Measurements from ENCODE around the gene SLC22A1.

SLC22A1 gene

DNA sequence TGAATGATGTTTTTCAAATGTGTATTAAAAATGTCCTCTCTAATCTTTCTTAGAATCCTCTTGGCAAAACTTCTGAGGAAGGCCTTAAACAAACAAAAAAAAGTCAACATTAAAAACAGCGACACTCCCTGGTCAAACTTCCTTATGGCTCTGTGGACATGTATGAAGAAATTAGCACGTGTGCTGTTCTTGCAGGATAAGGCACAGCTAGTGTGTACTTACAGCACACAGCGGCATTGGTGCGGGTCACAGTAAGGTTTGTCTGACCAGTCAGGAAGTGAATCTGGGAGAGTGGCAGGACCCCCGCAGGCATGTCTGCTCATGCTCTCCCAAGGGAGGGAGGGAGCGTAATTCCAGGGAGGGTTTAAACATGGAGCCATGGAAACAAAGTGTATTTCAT is 38.8 kb downstream of the SLC22A1 start (continued):
- TF ChIP-seq WT1 (tag by site-specific recombination; IDR thresholded peaks at IDR 0.05) (no peak), MYNN (tag by site-specific recombination; IDR thresholded peaks at IDR 0.05; ENCODE audit: borderline replicate concordance) (no peak), ZNF391 (tag by site-specific recombination; IDR thresholded peaks at IDR 0.05; ENCODE audit: borderline replicate concordance, low read depth) (no peak), ZNF146 (tag by site-specific recombination; IDR thresholded peaks at IDR 0.05) (no peak), BCL11B (tag by site-specific recombination; IDR thresholded peaks at IDR 0.05; ENCODE audit: low read depth) (no peak)
- TF ChIP-seq, protein P1, sequence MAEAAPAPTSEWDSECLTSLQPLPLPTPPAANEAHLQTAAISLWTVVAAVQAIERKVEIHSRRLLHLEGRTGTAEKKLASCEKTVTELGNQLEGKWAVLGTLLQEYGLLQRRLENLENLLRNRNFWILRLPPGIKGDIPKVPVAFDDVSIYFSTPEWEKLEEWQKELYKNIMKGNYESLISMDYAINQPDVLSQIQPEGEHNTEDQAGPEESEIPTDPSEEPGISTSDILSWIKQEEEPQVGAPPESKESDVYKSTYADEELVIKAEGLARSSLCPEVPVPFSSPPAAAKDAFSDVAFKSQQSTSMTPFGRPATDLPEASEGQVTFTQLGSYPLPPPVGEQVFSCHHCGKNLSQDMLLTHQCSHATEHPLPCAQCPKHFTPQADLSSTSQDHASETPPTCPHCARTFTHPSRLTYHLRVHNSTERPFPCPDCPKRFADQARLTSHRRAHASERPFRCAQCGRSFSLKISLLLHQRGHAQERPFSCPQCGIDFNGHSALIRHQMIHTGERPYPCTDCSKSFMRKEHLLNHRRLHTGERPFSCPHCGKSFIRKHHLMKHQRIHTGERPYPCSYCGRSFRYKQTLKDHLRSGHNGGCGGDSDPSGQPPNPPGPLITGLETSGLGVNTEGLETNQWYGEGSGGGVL (tag by site-specific recombination; IDR thresholded peaks at IDR 0.05), result no peak

DNA sequence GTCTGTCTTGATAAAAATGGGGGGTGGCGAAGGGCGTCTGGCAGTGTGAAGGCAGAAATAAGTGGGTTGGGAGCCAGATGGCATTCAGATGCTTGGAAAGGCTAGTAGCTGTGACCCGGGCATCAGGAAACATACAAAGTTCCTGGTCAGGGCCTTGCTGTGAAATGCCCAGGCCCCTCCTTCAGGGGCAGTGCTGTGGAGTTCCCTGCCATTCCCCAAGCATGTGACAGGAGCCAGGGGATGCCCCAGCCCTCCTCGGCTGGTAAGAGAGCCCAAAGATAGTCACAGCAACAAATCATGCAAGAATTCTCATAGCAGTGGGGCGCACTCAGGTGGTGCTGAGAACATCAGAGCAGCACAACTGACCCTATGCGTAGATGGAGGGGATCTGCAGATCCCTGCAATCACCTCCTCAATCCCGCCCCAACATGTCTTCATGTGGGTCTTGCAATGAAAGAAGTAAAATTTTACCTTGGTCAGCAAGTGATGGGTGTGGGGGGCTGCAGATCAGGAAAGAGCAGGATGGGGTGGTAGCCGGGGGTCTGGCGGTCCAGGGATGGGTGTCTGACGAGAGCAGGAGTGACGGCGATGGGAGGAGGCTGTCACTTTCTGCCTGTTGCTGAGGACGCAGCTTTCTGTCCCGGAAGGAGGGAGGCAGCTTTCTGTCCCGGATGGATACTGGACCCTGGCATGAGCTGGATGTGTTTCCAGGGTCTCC is 39.5 kb downstream of the SLC22A1 start:
- Histone ChIP-seq H3K9me3 (ENCODE audit: control insufficient read depth, insufficient read depth, low read depth, low read length) (no peaks in the 10 kb centered on the region), H3K4me1 (ENCODE audit: control insufficient read depth, insufficient read depth, low read length) (no peaks in the 10 kb centered on the region), H3K4me3 (ENCODE audit: low read depth, low read length) (no peak overlapping the region), H3K27ac (ENCODE audit: extremely low read depth, low read depth, low read length) (no peak overlapping the region), H3K36me3 (ENCODE audit: control insufficient read depth in 2 of 2, insufficient read depth in 1 of 2, low read length in 2 of 2) (no peaks in the 10 kb centered on the region)
- POLR2A ChIA-PET, result no interaction called here
- TF ChIP-seq, protein P2, sequence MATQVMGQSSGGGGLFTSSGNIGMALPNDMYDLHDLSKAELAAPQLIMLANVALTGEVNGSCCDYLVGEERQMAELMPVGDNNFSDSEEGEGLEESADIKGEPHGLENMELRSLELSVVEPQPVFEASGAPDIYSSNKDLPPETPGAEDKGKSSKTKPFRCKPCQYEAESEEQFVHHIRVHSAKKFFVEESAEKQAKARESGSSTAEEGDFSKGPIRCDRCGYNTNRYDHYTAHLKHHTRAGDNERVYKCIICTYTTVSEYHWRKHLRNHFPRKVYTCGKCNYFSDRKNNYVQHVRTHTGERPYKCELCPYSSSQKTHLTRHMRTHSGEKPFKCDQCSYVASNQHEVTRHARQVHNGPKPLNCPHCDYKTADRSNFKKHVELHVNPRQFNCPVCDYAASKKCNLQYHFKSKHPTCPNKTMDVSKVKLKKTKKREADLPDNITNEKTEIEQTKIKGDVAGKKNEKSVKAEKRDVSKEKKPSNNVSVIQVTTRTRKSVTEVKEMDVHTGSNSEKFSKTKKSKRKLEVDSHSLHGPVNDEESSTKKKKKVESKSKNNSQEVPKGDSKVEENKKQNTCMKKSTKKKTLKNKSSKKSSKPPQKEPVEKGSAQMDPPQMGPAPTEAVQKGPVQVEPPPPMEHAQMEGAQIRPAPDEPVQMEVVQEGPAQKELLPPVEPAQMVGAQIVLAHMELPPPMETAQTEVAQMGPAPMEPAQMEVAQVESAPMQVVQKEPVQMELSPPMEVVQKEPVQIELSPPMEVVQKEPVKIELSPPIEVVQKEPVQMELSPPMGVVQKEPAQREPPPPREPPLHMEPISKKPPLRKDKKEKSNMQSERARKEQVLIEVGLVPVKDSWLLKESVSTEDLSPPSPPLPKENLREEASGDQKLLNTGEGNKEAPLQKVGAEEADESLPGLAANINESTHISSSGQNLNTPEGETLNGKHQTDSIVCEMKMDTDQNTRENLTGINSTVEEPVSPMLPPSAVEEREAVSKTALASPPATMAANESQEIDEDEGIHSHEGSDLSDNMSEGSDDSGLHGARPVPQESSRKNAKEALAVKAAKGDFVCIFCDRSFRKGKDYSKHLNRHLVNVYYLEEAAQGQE (tag by site-specific recombination; IDR thresholded peaks at IDR 0.05), result no peak
- TF ChIP-seq ZNF37A (tag by site-specific recombination; IDR thresholded peaks at IDR 0.05), result no peak
- CTCF ChIA-PET, result interaction anchor here (1.2 kb wide), 1 partner anchor 23 kb away, joined by 3 read pairs; no protein-coding TSS in a partner anchor

DNA sequence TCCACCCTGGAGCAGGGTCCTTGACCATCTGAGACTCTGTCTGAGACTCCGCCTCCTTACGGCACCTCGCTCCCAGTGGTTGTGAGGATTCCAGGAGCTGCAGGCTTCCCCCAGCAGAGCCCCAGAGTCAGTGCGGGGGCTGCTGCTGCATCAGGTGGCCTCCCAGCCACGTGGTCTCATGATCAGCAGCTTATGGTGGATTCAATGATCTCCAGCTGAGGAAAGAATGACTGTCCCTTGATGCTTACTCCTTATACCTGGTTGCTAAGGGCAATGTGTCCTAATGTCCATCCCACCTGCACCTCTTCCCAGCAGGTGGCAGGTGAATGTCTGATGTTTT is 40.0 kb downstream of the SLC22A1 start:
- H3K27ac ChIP-seq (ENCODE audit: extremely low read depth, low read depth, low read length), result no peak overlapping the region
- no peaks in the 10 kb centered on the region for H3K4me1 ChIP-seq (ENCODE audit: control insufficient read depth, insufficient read depth, low read length)
- no peaks in the 10 kb centered on the region for H3K9me3 ChIP-seq (ENCODE audit: control insufficient read depth, insufficient read depth, low read depth, low read length)
- ChIA-PET POLR2A (no interaction called here), CTCF (interaction anchor here (0.8 to 1.2 kb wide), 2 partner anchors 23 to 136 kb away, joined by 3 read pairs; no protein-coding TSS in a partner anchor)
- H3K36me3 ChIP-seq (ENCODE audit: control insufficient read depth in 2 of 2, insufficient read depth in 1 of 2, low read length in 2 of 2), result no peaks in the 10 kb centered on the region
- H3K4me3 ChIP-seq (ENCODE audit: low read depth, low read length), result no peak overlapping the region
- TF ChIP-seq ZNF16 (tag by site-specific recombination; IDR thresholded peaks at IDR 0.05; ENCODE audit: low read depth) (no peak), IKZF3 (tag by site-specific recombination; IDR thresholded peaks at IDR 0.05) (no peak), ZNF24 (tag by site-specific recombination; IDR thresholded peaks at IDR 0.05) (no peak), WT1 (tag by site-specific recombination; IDR thresholded peaks at IDR 0.05) (no peak), MYNN (tag by site-specific recombination; IDR thresholded peaks at IDR 0.05; ENCODE audit: borderline replicate concordance) (no peak), ZBTB8A (tag by site-specific recombination; IDR thresholded peaks at IDR 0.05) (no peak), ZSCAN30 (tag by site-specific recombination; IDR thresholded peaks at IDR 0.05) (no peak), ZNF791 (tag by site-specific recombination; IDR thresholded peaks at IDR 0.05) (no peak), ZNF768 (tag by site-specific recombination; IDR thresholded peaks at IDR 0.05) (no peak), ZNF530 (tag by site-specific recombination; IDR thresholded peaks at IDR 0.05; ENCODE audit: low read depth) (no peak)
- TF ChIP-seq, protein P3, sequence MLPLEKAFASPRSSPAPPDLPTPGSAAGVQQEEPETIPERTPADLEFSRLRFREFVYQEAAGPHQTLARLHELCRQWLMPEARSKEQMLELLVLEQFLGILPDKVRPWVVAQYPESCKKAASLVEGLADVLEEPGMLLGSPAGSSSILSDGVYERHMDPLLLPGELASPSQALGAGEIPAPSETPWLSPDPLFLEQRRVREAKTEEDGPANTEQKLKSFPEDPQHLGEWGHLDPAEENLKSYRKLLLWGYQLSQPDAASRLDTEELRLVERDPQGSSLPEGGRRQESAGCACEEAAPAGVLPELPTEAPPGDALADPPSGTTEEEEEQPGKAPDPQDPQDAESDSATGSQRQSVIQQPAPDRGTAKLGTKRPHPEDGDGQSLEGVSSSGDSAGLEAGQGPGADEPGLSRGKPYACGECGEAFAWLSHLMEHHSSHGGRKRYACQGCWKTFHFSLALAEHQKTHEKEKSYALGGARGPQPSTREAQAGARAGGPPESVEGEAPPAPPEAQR (tag by site-specific recombination; IDR thresholded peaks at IDR 0.05), result no peak
- TF ChIP-seq, protein P4, sequence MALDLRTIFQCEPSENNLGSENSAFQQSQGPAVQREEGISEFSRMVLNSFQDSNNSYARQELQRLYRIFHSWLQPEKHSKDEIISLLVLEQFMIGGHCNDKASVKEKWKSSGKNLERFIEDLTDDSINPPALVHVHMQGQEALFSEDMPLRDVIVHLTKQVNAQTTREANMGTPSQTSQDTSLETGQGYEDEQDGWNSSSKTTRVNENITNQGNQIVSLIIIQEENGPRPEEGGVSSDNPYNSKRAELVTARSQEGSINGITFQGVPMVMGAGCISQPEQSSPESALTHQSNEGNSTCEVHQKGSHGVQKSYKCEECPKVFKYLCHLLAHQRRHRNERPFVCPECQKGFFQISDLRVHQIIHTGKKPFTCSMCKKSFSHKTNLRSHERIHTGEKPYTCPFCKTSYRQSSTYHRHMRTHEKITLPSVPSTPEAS (tag by site-specific recombination; IDR thresholded peaks at IDR 0.05), result no peak
- TF ChIP-seq, protein P5, sequence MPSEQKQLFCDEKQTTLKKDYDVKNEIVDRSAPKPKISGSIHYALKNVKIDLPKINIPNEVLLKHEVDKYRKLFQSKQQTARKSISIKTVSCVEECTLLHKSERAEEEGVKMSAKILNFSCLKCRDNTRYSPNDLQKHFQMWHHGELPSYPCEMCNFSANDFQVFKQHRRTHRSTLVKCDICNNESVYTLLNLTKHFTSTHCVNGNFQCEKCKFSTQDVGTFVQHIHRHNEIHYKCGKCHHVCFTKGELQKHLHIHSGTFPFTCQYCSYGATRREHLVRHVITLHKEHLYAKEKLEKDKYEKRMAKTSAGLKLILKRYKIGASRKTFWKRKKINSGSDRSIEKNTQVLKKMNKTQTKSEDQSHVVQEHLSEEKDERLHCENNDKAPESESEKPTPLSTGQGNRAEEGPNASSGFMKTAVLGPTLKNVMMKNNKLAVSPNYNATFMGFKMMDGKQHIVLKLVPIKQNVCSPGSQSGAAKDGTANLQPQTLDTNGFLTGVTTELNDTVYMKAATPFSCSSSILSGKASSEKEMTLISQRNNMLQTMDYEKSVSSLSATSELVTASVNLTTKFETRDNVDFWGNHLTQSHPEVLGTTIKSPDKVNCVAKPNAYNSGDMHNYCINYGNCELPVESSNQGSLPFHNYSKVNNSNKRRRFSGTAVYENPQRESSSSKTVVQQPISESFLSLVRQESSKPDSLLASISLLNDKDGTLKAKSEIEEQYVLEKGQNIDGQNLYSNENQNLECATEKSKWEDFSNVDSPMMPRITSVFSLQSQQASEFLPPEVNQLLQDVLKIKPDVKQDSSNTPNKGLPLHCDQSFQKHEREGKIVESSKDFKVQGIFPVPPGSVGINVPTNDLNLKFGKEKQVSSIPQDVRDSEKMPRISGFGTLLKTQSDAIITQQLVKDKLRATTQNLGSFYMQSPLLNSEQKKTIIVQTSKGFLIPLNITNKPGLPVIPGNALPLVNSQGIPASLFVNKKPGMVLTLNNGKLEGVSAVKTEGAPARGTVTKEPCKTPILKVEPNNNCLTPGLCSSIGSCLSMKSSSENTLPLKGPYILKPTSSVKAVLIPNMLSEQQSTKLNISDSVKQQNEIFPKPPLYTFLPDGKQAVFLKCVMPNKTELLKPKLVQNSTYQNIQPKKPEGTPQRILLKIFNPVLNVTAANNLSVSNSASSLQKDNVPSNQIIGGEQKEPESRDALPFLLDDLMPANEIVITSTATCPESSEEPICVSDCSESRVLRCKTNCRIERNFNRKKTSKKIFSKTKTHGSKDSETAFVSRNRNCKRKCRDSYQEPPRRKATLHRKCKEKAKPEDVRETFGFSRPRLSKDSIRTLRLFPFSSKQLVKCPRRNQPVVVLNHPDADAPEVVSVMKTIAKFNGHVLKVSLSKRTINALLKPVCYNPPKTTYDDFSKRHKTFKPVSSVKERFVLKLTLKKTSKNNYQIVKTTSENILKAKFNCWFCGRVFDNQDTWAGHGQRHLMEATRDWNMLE (tag by site-specific recombination; conservative IDR thresholded peaks at IDR 0.05; ENCODE audit: low read depth), result no peak
